Esophagus squamous epithelium (tissue), 4 donors: Measurements from ENCODE around the gene RALGPS2.

Source experiments
- POLR2A ChIP-seq, 4 donors: fragments of 450-650 bp; IDR thresholded peaks; one replicate each; pipeline ENCODE4 v1.6.1; 2017; ENCODE audit warnings: antibody characterized with exemption in 4 of 4, mild to moderate bottlenecking in 4 of 4, moderate library complexity in 3 of 4
- TF ChIP-seq, protein P1 (sequence below), 6 experiments: fragments of 450-650 bp in 4 of 6; fragments of 200-600 bp in 2 of 6; sonication (generic) in 2 of 6; IDR thresholded peaks; one replicate each; pipeline ENCODE4 v1.5.1; 2016 to 2019; ENCODE audit warnings: antibody characterized with exemption in 6 of 6, mild to moderate bottlenecking in 4 of 6, moderate library complexity in 4 of 6

DNA sequence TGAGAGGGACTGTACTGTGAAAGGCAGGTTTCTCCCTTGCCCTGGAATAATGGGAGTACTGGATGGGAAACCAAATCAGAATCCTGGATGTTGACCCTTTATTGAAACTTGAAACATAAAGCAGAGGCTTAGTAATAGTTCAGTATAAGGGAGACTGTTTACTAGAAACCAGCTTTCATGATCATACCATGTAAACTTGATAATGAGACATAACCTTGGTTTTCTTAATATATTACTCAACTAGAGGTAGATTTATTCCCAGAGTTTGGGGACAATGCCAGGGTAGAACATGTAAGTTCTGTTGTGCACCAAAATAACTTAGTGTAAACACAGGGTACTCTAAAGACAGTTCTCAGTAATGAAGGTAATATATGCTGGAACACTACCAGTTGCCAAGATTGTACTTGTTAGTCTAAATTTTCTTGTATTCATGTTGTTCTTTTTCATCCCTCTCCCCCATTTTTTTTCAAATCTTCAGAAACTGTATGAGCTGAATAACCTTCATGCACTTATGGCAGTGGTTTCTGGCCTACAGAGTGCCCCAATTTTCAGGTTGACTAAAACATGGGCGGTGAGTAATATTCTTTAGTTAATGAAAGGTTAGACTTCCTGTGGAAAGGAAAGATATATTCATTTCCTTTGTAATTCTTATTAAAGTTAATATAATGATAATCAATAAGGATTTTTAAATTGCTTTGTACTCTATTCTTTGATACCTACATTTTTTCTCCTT, 96.3 kb downstream of the RALGPS2 start:
- TF ChIP-seq, protein P1, sequence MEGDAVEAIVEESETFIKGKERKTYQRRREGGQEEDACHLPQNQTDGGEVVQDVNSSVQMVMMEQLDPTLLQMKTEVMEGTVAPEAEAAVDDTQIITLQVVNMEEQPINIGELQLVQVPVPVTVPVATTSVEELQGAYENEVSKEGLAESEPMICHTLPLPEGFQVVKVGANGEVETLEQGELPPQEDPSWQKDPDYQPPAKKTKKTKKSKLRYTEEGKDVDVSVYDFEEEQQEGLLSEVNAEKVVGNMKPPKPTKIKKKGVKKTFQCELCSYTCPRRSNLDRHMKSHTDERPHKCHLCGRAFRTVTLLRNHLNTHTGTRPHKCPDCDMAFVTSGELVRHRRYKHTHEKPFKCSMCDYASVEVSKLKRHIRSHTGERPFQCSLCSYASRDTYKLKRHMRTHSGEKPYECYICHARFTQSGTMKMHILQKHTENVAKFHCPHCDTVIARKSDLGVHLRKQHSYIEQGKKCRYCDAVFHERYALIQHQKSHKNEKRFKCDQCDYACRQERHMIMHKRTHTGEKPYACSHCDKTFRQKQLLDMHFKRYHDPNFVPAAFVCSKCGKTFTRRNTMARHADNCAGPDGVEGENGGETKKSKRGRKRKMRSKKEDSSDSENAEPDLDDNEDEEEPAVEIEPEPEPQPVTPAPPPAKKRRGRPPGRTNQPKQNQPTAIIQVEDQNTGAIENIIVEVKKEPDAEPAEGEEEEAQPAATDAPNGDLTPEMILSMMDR (IDR thresholded peaks at IDR 0.05): no peak
- TF ChIP-seq POLR2A (IDR thresholded peaks at IDR 0.05): no peak
